K562 (cell line): ENCODE results near the gene HPGDS. TPM values are rescaled to one million over a fixed set of nuclear protein-coding genes. Genes with fewer than 3 reads are reported as not detected.
A peak's percentile ranks its signal among the peaks of the same experiment; 100 is the strongest.

Experiments
- ARID3A ChIP-seq: IDR thresholded peaks from 2 replicates; pipeline ENCODE4 v1.6.1; 2012; ENCODE audit warnings: low read depth, low read length, improper control_type of control experiment, borderline replicate concordance
- BRF2 ChIP-seq: IDR thresholded peaks from 3 replicates; pipeline ENCODE4 v1.6.1; 2011; ENCODE audit warnings: borderline replicate concordance, mild to moderate bottlenecking; ENCODE audit not compliant: insufficient read length, insufficient read depth
- CBFA2T2 ChIP-seq: fragments of 450-650 bp; conservative IDR thresholded peaks from 2 replicates; pipeline ENCODE4 v1.6.1; 2017; ENCODE audit warnings: mild to moderate bottlenecking
- FOXA3 ChIP-seq, 2 experiments: fragments of 450-650 bp in 1 of 2; sonication (generic) in 1 of 2; formaldehyde crosslinking; IDR thresholded peaks in 1 of 2; conservative IDR thresholded peaks in 1 of 2; 2 replicates each; pipeline versions ENCODE4 v1.4.0 to v1.8.0; 2020 to 2022; ENCODE audit warnings: mild to moderate bottlenecking in 2 of 2, missing genetic modification reagents in 1 of 2
- NCOA1 ChIP-seq: fragments of 450-650 bp; IDR thresholded peaks from 2 replicates; pipeline ENCODE4 v1.6.1; 2016; ENCODE audit warnings: low read depth
- NFIC ChIP-seq: fragments of 450-650 bp; IDR thresholded peaks from 2 replicates; pipeline ENCODE4 v1.6.1; 2017; ENCODE audit warnings: mild to moderate bottlenecking, inconsistent platforms
- RAD21 ChIP-seq, 2 experiments: fragments of 250-450 bp in 1 of 2; fragments of 450-650 bp in 1 of 2; sonication (Bioruptor Pico) in 1 of 2; formaldehyde crosslinking in 1 of 2; IDR thresholded peaks in 1 of 2; conservative IDR thresholded peaks in 1 of 2; 2 replicates each; pipeline versions ENCODE4 v1.4.0 to v1.8.0; 2020 to 2022; ENCODE audit warnings: mild to moderate bottlenecking in 2 of 2, moderate library complexity in 1 of 2
- RBBP5 ChIP-seq: fragments of 200-600 bp; sonication (generic); IDR thresholded peaks from 2 replicates; pipeline ENCODE4 v1.6.1; 2012; ENCODE audit warnings: borderline replicate concordance, mild to moderate bottlenecking, low read length, control low read depth, inconsistent platforms; ENCODE audit not compliant: insufficient read depth, poor library complexity, severe bottlenecking
- TRIM24 ChIP-seq, 2 experiments: fragments of 450-650 bp; IDR thresholded peaks; 2 replicates each; pipeline ENCODE4 v1.6.1; 2016
- ZNF280A ChIP-seq: fragments of 450-650 bp; IDR thresholded peaks from 2 replicates; pipeline ENCODE4 v1.6.1; 2018; ENCODE audit warnings: mild to moderate bottlenecking, low read depth; ENCODE audit not compliant: partially characterized antibody
- polyA plus RNA-seq, 8 experiments: library from polyadenylated mRNA; depleted of rRNA in 4 of 8; stranded (reverse) in 5 of 8; unstranded in 3 of 8; fragments of >200 nt; fragmentation: Nextera tagmentation in 2 of 8; fragmentation: Illumina TruSeq in 1 of 8; extraction: Ambion mirVana in 2 of 8; extraction: Trizol in 1 of 8; gene quantifications; 2 replicates each; pipeline versions ENCODE4 v1.2.1 to v1.2.3, GENCODE V29; 2011 to 2014; ENCODE audit warnings: inconsistent platforms in 1 of 8, missing spikeins in 1 of 8
- total RNA-seq, 7 experiments: library from RNA; depleted of rRNA in 6 of 7; stranded (reverse); fragments of >200 nt in 6 of 7; fragmentation: Illumina TruSeq in 2 of 7; extraction: Trizol in 2 of 7; gene quantifications; 2 replicates each; pipeline versions ENCODE4 v1.2.1 to v1.2.3, GENCODE V29; 2011 to 2021; ENCODE audit warnings: low replicate concordance in 1 of 7
- TF ChIP-seq, protein P1 (sequence below): fragments of 250-450 bp; sonication (Bioruptor Pico); IDR thresholded peaks from 2 replicates; pipeline ENCODE4 v1.5.0; 2020; ENCODE audit warnings: mild to moderate bottlenecking, borderline replicate concordance
- TF ChIP-seq, protein P2 (sequence below): fragments of 450-650 bp; IDR thresholded peaks from 2 replicates; pipeline ENCODE4 v1.6.1; 2016; ENCODE audit warnings: antibody characterized with exemption
- TF ChIP-seq, protein P3 (sequence below), 2 experiments: IDR thresholded peaks in 1 of 2; conservative IDR thresholded peaks in 1 of 2; 2 replicates each; pipeline ENCODE4 v1.6.1; 2016; ENCODE audit warnings: low read depth in 2 of 2, mild to moderate bottlenecking in 1 of 2, missing compliant biosample characterization in 1 of 2, missing genetic modification characterization in 1 of 2, moderate library complexity in 1 of 2

HPGDS gene
- total and polyA plus RNA-seq, 9 of the 15 experiments (the other 6 are each of a cell fraction or from before 2014, with no cell fraction given), result 0.07 to 0.36 (median 0.14) TPM; not detected in 4

DNA sequence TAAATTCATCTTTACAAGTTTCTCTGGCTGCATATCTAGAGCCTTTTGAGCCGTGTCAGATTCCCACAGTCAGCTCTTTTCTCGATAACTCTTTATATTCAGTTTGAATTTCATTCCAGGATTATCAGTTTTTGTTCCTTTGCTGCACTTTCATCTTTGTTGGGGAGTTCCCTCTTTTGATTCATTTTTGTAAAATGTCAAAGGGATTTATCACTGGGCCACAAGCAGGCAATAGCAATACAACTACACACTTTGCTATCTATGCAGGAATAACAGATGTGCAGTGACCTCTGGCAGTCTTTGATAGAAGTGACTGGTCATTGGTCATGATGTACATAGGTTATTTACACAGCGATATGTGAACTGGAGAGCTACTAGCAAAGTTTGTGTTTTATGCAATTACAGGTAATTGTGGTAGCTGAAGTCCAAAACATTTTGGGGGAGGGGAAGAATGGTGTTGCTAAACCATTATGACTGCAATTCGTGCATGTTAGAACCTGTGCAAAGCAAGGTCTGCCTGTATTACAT, 43.8 kb downstream of the HPGDS start (continued):
- TF ChIP-seq, protein P1, sequence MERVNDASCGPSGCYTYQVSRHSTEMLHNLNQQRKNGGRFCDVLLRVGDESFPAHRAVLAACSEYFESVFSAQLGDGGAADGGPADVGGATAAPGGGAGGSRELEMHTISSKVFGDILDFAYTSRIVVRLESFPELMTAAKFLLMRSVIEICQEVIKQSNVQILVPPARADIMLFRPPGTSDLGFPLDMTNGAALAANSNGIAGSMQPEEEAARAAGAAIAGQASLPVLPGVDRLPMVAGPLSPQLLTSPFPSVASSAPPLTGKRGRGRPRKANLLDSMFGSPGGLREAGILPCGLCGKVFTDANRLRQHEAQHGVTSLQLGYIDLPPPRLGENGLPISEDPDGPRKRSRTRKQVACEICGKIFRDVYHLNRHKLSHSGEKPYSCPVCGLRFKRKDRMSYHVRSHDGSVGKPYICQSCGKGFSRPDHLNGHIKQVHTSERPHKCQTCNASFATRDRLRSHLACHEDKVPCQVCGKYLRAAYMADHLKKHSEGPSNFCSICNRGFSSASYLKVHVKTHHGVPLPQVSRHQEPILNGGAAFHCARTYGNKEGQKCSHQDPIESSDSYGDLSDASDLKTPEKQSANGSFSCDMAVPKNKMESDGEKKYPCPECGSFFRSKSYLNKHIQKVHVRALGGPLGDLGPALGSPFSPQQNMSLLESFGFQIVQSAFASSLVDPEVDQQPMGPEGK (CRISPR knock-in tag), result no peak
- TF ChIP-seq RAD21 (CRISPR knock-in tag; conservative IDR thresholded peaks at IDR 0.05 in 1 of 2, IDR thresholded peaks at IDR 0.05 in 1 of 2), result peak in 1 of 2 experiments; percentile 31; a peak in 2 of 4 replicates
- peak; percentile 43 to 50; a peak in 2 of 4 replicates for TF ChIP-seq TRIM24 (IDR thresholded peaks at IDR 0.05)
- 0 out of 2 replicates have a peak, but pooled peaks have one; percentile 27 for TF ChIP-seq ARID3A
- TF ChIP-seq, protein P2, sequence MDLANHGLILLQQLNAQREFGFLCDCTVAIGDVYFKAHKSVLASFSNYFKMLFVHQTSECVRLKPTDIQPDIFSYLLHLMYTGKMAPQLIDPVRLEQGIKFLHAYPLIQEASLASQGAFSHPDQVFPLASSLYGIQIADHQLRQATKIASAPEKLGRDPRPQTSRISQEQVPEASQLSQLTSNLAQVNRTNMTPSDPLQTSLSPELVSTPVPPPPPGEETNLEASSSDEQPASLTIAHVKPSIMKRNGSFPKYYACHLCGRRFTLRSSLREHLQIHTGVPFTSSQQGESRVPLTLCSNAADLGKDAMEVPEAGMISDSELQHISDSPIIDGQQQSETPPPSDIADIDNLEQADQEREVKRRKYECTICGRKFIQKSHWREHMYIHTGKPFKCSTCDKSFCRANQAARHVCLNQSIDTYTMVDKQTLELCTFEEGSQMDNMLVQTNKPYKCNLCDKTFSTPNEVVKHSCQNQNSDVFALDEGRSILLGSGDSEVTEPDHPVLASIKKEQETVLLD, result no peak
- peak; percentile 63 for TF ChIP-seq NFIC
- peak; percentile 85 to 98 for TF ChIP-seq FOXA3 (CRISPR knock-in tag; conservative IDR thresholded peaks at IDR 0.05 in 1 of 2, IDR thresholded peaks at IDR 0.05 in 1 of 2)
- TF ChIP-seq, protein P3, sequence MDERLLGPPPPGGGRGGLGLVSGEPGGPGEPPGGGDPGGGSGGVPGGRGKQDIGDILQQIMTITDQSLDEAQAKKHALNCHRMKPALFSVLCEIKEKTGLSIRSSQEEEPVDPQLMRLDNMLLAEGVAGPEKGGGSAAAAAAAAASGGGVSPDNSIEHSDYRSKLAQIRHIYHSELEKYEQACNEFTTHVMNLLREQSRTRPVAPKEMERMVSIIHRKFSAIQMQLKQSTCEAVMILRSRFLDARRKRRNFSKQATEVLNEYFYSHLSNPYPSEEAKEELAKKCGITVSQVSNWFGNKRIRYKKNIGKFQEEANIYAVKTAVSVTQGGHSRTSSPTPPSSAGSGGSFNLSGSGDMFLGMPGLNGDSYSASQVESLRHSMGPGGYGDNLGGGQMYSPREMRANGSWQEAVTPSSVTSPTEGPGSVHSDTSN (CRISPR knock-in tag; IDR thresholded peaks at IDR 0.05; ENCODE audit: low read depth), result no peak
- TF ChIP-seq, protein P3 (tag; conservative IDR thresholded peaks at IDR 0.05; ENCODE audit: low read depth), result peak; percentile 55
- TF ChIP-seq BRF2, result no peak
- TF ChIP-seq ZNF280A, result no peak
- TF ChIP-seq RBBP5, result no peak
- TF ChIP-seq CBFA2T2, result peak; percentile 88
- TF ChIP-seq NCOA1, result peak; percentile 38; the same call in 1 of the 2 replicates
